Endometrial microvascular endothelial cells (primary cell): ENCODE data around the gene LHX5. TPM values are rescaled to one million over a fixed set of nuclear protein-coding genes. Genes with fewer than 3 reads are reported as not detected.

ENCODE experiments used
- in situ Hi-C: cut with HindIII; loops from 2 replicates; pipeline ENCODE4 v1.10.0; 2017; ENCODE audit warnings: low sequenced_read_pairs, low pct_unique_long_range_greater_than_20kb; ENCODE audit errors: inconsistent ontology term
- total RNA-seq: library from RNA; depleted of rRNA; stranded (reverse); fragments of >200 nt; gene quantifications from one replicate; pipeline ENCODE4 v1.2.3, GENCODE V29; 2015; ENCODE audit errors: inconsistent ontology term

Gene LHX5
- total RNA-seq, 1 donor from 2014 or later, result not detected

- in situ Hi-C loops, result no loop called here
Measured at GRCh38 chr12:113479590-113480335, 8.1 kb upstream of the LHX5 start.

- in situ Hi-C loops, result no loop called here
Measured at GRCh38 chr12:113479216-113479589, 7.5 kb upstream of the LHX5 start.

- in situ Hi-C loops, result no loop called here
Measured at GRCh38 chr12:113478351-113479011, 6.8 kb upstream of the LHX5 start.

GRCh38 chr12:113477842-113478215, 6.2 kb upstream of the LHX5 start:
- in situ Hi-C loops, result no loop called here

GRCh38 chr12:113477171-113477841, 5.6 kb upstream of the LHX5 start:
- in situ Hi-C loops, result no loop called here

GRCh38 chr12:113476176-113476986, 4.7 kb upstream of the LHX5 start:
- in situ Hi-C loops, result no loop called here

GRCh38 chr12:113475451-113476175, 3.9 kb upstream of the LHX5 start:
- in situ Hi-C loops, result no loop called here

GRCh38 chr12:113474635-113475436, 3.2 kb upstream of the LHX5 start:
- in situ Hi-C loops, result no loop called here

GRCh38 chr12:113473942-113474341, 2.3 kb upstream of the LHX5 start:
- in situ Hi-C loops, result no loop called here

GRCh38 chr12:113473400-113473799, 1.7 kb upstream of the LHX5 start:
- in situ Hi-C loops, result no loop called here

GRCh38 chr12:113472191-113473121, 785 bp upstream of the LHX5 start:
- in situ Hi-C loops, result no loop called here

- in situ Hi-C loops, result no loop called here
Measured at GRCh38 chr12:113470871-113471618, 626 bp downstream of the LHX5 start.

GRCh38 chr12:113469949-113470743, 1.5 kb downstream of the LHX5 start:
- in situ Hi-C loops, result no loop called here

GRCh38 chr12:113469224-113469948, 2.3 kb downstream of the LHX5 start:
- in situ Hi-C loops, result no loop called here
